ENCODE measurements around the gene FHOD3.

Gene FHOD3

GRCh38 chr18:36274083-36274715 is 23.3 kb upstream of the FHOD3 start:
- no peak overlapping the region for H3K27ac ChIP-seq (ENCODE audit: low read depth, low read length)
- H3K79me2 ChIP-seq (ENCODE audit: control insufficient read depth, insufficient read depth, low read length, unreplicated experiment) = no peaks in the 10 kb centered on the region
- no peak overlapping the region for H3K4me3 ChIP-seq (ENCODE audit: low read depth, low read length)
- peaks cover 15% of the 10 kb centered on the region for H3K27me3 ChIP-seq (ENCODE audit: insufficient read depth, low read length)
- H2AFZ ChIP-seq (ENCODE audit: low read length, unreplicated experiment) = no peak overlapping the region
- H3K4me1 ChIP-seq (ENCODE audit: control insufficient read depth, insufficient read depth, low read length, unreplicated experiment) = no peaks in the 10 kb centered on the region
- 0 out of 2 replicates have a peak, but pooled peaks cover 2% of the 10 kb centered on the region for H3K36me3 ChIP-seq (ENCODE audit: insufficient read depth, low read length)

- Histone ChIP-seq H3K4me3 (ENCODE audit: low read depth, low read length) (no peak overlapping the region), H3K36me3 (ENCODE audit: insufficient read depth, low read length) (0 out of 2 replicates have a peak, but pooled peaks cover 2% of the 10 kb centered on the region), H3K27me3 (ENCODE audit: insufficient read depth, low read length) (peaks cover 24% of the 10 kb centered on the region), H3K27ac (ENCODE audit: low read depth, low read length) (no peak overlapping the region), H3K79me2 (ENCODE audit: control insufficient read depth, insufficient read depth, low read length, unreplicated experiment) (no peaks in the 10 kb centered on the region), H2AFZ (ENCODE audit: low read length, unreplicated experiment) (no peak overlapping the region), H3K4me1 (ENCODE audit: control insufficient read depth, insufficient read depth, low read length, unreplicated experiment) (no peaks in the 10 kb centered on the region)
These were observed 22.0 kb upstream of the FHOD3 start for GRCh38 chr18:36275561-36275960.

DNA sequence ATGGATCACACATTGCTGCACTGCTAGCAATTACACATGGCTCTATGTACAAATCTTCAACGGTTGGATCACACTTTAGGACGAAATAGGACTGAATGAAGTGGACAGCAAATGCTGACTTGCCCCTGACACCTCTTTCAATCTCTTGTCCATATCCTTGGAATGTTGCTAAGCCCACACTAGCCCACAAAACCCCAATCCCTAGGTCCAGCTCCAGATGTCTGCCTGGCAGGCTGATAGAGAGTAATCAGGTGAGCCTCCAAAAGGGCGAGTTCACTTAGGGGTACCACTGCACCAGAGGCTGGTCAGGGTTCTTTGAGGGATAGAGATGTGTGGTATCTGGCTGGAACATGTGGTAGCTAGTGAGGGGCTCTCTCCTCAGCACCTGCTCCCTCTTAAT is 18.5 kb upstream of the FHOD3 start:
- Histone ChIP-seq H3K79me2 (ENCODE audit: control insufficient read depth, insufficient read depth, low read length, unreplicated experiment) (no peaks in the 10 kb centered on the region), H3K27ac (ENCODE audit: low read depth, low read length) (no peak overlapping the region), H3K4me1 (ENCODE audit: control insufficient read depth, insufficient read depth, low read length, unreplicated experiment) (no peaks in the 10 kb centered on the region), H3K27me3 (ENCODE audit: insufficient read depth, low read length) (peaks cover 24% of the 10 kb centered on the region), H3K4me3 (ENCODE audit: low read depth, low read length) (no peak overlapping the region), H2AFZ (ENCODE audit: low read length, unreplicated experiment) (no peak overlapping the region), H3K36me3 (ENCODE audit: insufficient read depth, low read length) (no peaks in the 10 kb centered on the region)

GRCh38 chr18:36281936-36282335 is 15.6 kb upstream of the FHOD3 start:
- Histone ChIP-seq H3K27ac (ENCODE audit: low read depth, low read length) (no peak overlapping the region), H3K36me3 (ENCODE audit: insufficient read depth, low read length) (no peaks in the 10 kb centered on the region), H3K4me1 (ENCODE audit: control insufficient read depth, insufficient read depth, low read length, unreplicated experiment) (no peaks in the 10 kb centered on the region), H3K79me2 (ENCODE audit: control insufficient read depth, insufficient read depth, low read length, unreplicated experiment) (no peaks in the 10 kb centered on the region), H3K27me3 (ENCODE audit: insufficient read depth, low read length) (peaks cover 24% of the 10 kb centered on the region), H3K4me3 (ENCODE audit: low read depth, low read length) (no peak overlapping the region), H2AFZ (ENCODE audit: low read length, unreplicated experiment) (no peak overlapping the region)

DNA sequence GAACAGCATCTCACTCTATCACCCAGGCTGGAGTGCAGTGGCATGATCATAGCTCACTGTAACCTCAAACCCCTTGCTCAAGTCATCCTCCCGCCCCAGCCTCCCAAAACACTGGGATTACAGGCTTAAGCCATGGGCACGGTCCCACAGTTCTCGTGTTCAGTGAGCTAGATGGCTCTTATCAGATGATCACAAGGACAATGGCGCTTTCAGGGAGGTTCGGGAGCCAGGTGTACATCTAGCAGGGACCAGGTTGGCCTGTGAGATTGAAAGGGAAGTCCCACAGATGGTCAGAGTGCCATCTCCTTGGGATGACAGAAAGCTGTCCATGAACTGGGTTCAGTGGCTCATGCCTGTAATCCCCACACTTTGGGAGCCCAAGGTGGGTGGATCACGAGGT is 14.1 kb upstream of the FHOD3 start:
- Histone ChIP-seq H3K27ac (ENCODE audit: low read depth, low read length) (no peak overlapping the region), H3K4me3 (ENCODE audit: low read depth, low read length) (no peak overlapping the region), H3K79me2 (ENCODE audit: control insufficient read depth, insufficient read depth, low read length, unreplicated experiment) (no peaks in the 10 kb centered on the region), H3K4me1 (ENCODE audit: control insufficient read depth, insufficient read depth, low read length, unreplicated experiment) (no peaks in the 10 kb centered on the region), H2AFZ (ENCODE audit: low read length, unreplicated experiment) (no peak overlapping the region), H3K27me3 (ENCODE audit: insufficient read depth, low read length) (peaks cover 14% of the 10 kb centered on the region), H3K36me3 (ENCODE audit: insufficient read depth, low read length) (no peaks in the 10 kb centered on the region)

DNA sequence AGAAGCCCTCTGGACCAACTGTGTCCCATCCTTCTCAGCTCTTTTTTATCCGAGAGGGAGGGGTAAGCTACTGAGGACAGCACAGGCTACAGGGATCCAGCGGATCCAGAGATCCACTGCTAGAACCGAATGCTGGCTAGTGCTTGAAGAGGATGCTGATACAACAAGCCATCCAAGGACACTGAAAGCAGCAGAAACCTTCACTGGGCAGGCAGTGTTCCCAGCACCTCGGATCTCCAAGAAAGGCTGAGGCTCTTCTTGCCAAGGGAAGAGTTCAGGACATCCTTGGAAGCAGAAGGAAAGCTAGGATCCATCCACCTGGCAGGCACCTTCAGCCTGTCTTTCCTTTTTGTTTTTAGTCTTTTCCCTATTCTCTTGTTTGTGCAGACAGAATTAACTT is 13.2 kb upstream of the FHOD3 start:
- Histone ChIP-seq H2AFZ (ENCODE audit: low read length, unreplicated experiment) (no peak overlapping the region), H3K4me1 (ENCODE audit: control insufficient read depth, insufficient read depth, low read length, unreplicated experiment) (no peaks in the 10 kb centered on the region), H3K27ac (ENCODE audit: low read depth, low read length) (no peak overlapping the region), H3K27me3 (ENCODE audit: insufficient read depth, low read length) (peaks cover 18% of the 10 kb centered on the region), H3K79me2 (ENCODE audit: control insufficient read depth, insufficient read depth, low read length, unreplicated experiment) (no peaks in the 10 kb centered on the region), H3K36me3 (ENCODE audit: insufficient read depth, low read length) (no peaks in the 10 kb centered on the region), H3K4me3 (ENCODE audit: low read depth, low read length) (no peak overlapping the region)

GRCh38 chr18:36284671-36285295 is 12.7 kb upstream of the FHOD3 start:
- H3K27me3 ChIP-seq (ENCODE audit: insufficient read depth, low read length) = peaks cover 17% of the 10 kb centered on the region
- no peak overlapping the region for H3K27ac ChIP-seq (ENCODE audit: low read depth, low read length)
- no peak overlapping the region for H2AFZ ChIP-seq (ENCODE audit: low read length, unreplicated experiment)
- no peak overlapping the region for H3K4me3 ChIP-seq (ENCODE audit: low read depth, low read length)
- H3K4me1 ChIP-seq (ENCODE audit: control insufficient read depth, insufficient read depth, low read length, unreplicated experiment) = no peaks in the 10 kb centered on the region
- H3K36me3 ChIP-seq (ENCODE audit: insufficient read depth, low read length) = no peaks in the 10 kb centered on the region
- no peaks in the 10 kb centered on the region for H3K79me2 ChIP-seq (ENCODE audit: control insufficient read depth, insufficient read depth, low read length, unreplicated experiment)

- peaks cover 14% of the 10 kb centered on the region; the same call in 1 of the 2 replicates for H3K27me3 ChIP-seq (ENCODE audit: insufficient read depth, low read length)
- H2AFZ ChIP-seq (ENCODE audit: low read length, unreplicated experiment) = no peak overlapping the region
- no peaks in the 10 kb centered on the region for H3K79me2 ChIP-seq (ENCODE audit: control insufficient read depth, insufficient read depth, low read length, unreplicated experiment)
- H3K4me3 ChIP-seq (ENCODE audit: low read depth, low read length) = no peak overlapping the region
- H3K4me1 ChIP-seq (ENCODE audit: control insufficient read depth, insufficient read depth, low read length, unreplicated experiment) = no peaks in the 10 kb centered on the region
- H3K36me3 ChIP-seq (ENCODE audit: insufficient read depth, low read length) = no peaks in the 10 kb centered on the region
- H3K27ac ChIP-seq (ENCODE audit: low read depth, low read length) = no peak overlapping the region
These were observed 9.9 kb upstream of the FHOD3 start for GRCh38 chr18:36287653-36288052.

DNA sequence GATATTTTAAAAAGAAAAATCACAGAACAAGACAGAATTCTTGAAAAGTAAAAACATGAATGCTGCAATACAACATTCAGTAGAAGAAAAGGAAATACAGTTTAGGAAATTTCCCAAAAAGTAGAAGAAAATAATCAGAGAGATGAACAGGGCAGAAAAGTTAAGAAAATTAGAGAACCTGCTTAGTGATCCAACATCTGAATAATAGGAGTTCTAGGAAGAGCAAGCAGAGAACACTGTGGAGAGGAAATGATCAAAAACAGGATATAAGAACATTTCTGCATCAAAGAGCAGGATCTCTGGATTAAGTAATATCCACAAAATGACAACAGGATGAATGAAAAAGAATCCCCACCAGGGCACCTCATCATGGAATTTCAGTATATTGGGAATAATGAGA is 8.8 kb upstream of the FHOD3 start:
- H3K27ac ChIP-seq (ENCODE audit: low read depth, low read length) = no peak overlapping the region

GRCh38 chr18:36294031-36294430 is 3.5 kb upstream of the FHOD3 start:
- Histone ChIP-seq H3K27me3 (ENCODE audit: insufficient read depth, low read length) (peaks cover 22% of the 10 kb centered on the region), H3K4me3 (ENCODE audit: low read depth, low read length) (no peak overlapping the region), H3K4me1 (ENCODE audit: control insufficient read depth, insufficient read depth, low read length, unreplicated experiment) (peaks cover 4% of the 10 kb centered on the region)

More for the DNA sequence above, 8.8 kb upstream of the FHOD3 start:
- Histone ChIP-seq H3K27me3 (ENCODE audit: insufficient read depth, low read length) (peaks cover 14% of the 10 kb centered on the region; the same call in 1 of the 2 replicates), H2AFZ (ENCODE audit: low read length, unreplicated experiment) (no peak overlapping the region), H3K4me1 (ENCODE audit: control insufficient read depth, insufficient read depth, low read length, unreplicated experiment) (no peaks in the 10 kb centered on the region), H3K4me3 (ENCODE audit: low read depth, low read length) (no peak overlapping the region), H3K36me3 (ENCODE audit: insufficient read depth, low read length) (no peaks in the 10 kb centered on the region), H3K79me2 (ENCODE audit: control insufficient read depth, insufficient read depth, low read length, unreplicated experiment) (no peaks in the 10 kb centered on the region)

DNA sequence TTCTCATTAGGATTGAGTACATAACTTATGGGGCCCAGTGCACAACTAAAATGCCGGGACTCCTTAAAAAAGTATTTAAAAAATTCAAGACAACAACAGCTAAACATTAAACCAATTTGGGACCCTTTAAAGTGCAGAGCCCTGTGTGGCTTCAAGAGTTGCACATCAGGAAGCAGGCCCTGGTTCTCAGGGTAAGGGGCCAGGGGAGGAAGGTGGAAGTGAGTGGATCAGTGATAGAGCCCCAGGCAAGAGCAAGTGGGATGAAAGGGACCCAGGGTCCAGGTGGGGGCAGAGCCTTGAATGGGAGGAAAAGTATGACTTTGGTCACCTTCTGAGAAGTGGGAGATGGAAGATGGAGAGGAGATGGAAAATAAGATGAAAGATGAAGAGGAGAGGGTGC is 2.3 kb upstream of the FHOD3 start:
- Histone ChIP-seq H3K27ac (ENCODE audit: low read depth, low read length) (no peak overlapping the region), H3K79me2 (ENCODE audit: control insufficient read depth, insufficient read depth, low read length, unreplicated experiment) (peaks cover 3% of the 10 kb centered on the region), H3K27me3 (ENCODE audit: insufficient read depth, low read length) (peaks cover 22% of the 10 kb centered on the region), H3K36me3 (ENCODE audit: insufficient read depth, low read length) (no peaks in the 10 kb centered on the region), H2AFZ (ENCODE audit: low read length, unreplicated experiment) (no peak overlapping the region), H3K4me3 (ENCODE audit: low read depth, low read length) (no peak overlapping the region), H3K4me1 (ENCODE audit: control insufficient read depth, insufficient read depth, low read length, unreplicated experiment) (peaks cover 4% of the 10 kb centered on the region)

More at GRCh38 chr18:36294031-36294430, 3.5 kb upstream of the FHOD3 start:
- Histone ChIP-seq H2AFZ (ENCODE audit: low read length, unreplicated experiment) (no peak overlapping the region), H3K36me3 (ENCODE audit: insufficient read depth, low read length) (no peaks in the 10 kb centered on the region), H3K79me2 (ENCODE audit: control insufficient read depth, insufficient read depth, low read length, unreplicated experiment) (no peaks in the 10 kb centered on the region), H3K27ac (ENCODE audit: low read depth, low read length) (no peak overlapping the region)

All from ACC112 (cell line).